GM12872 (cell line): ENCODE results near the gene KIRREL3.

Source experiments
- CTCF ChIP-seq: IDR thresholded peaks from 3 replicates; pipeline ENCODE4 v1.5.1; 2011; ENCODE audit warnings: low read depth, mild to moderate bottlenecking, low read length, moderate library complexity; ENCODE audit not compliant: insufficient read depth

KIRREL3 gene

GRCh38 chr11:126518071-126518971 lies 482.2 kb downstream of the KIRREL3 start:
- no peak for TF ChIP-seq CTCF

- TF ChIP-seq CTCF = no peak
These were observed 485.1 kb downstream of the KIRREL3 start for GRCh38 chr11:126515501-126515900.

GRCh38 chr11:126514061-126514693 lies 486.4 kb downstream of the KIRREL3 start:
- no peak for TF ChIP-seq CTCF

- TF ChIP-seq CTCF = no peak
These were observed 487.5 kb downstream of the KIRREL3 start for GRCh38 chr11:126512741-126513715.

GRCh38 chr11:126512251-126512650 lies 488.3 kb downstream of the KIRREL3 start:
- no peak for TF ChIP-seq CTCF

GRCh38 chr11:126511475-126512115 lies 489.0 kb downstream of the KIRREL3 start:
- no peak for TF ChIP-seq CTCF
